NCI-H82 treated with DMSO at 0.1 percent for 48 hours (cell line): ENCODE results near the gene ZNF750.
"Not testable (repeated sequence)": the region's sequence is repeated elsewhere in the genome, so short reads cannot be mapped to it uniquely, and the experiment has no call there.

Experiments used
- DNase-seq: peaks from one replicate; lab custom pipeline; 2025; ENCODE audit not compliant: unreplicated experiment; lab: John Stamatoyannopoulos, UW

The ZNF750 gene

GRCh38 chr17:82795615-82796014 lies 44.2 kb downstream of the ZNF750 start:
- no peak for DNase-seq

- no peak for DNase-seq
Measured at GRCh38 chr17:82794781-82795482, 44.9 kb downstream of the ZNF750 start.

- DNase-seq, result no peak
Measured at GRCh38 chr17:82793974-82794630, 45.7 kb downstream of the ZNF750 start.

GRCh38 chr17:82791532-82791931 lies 48.3 kb downstream of the ZNF750 start:
- DNase-seq, result no peak

- no peak for DNase-seq
Measured at GRCh38 chr17:82790391-82790790, 49.4 kb downstream of the ZNF750 start.

GRCh38 chr17:82789806-82790205 lies 50.0 kb downstream of the ZNF750 start:
- DNase-seq, result no peak

GRCh38 chr17:82789051-82789592 lies 50.7 kb downstream of the ZNF750 start:
- no peak for DNase-seq

GRCh38 chr17:82788206-82789001 lies 51.4 kb downstream of the ZNF750 start:
- no peak for DNase-seq

- no peak for DNase-seq
Measured at GRCh38 chr17:82787081-82787848, 52.6 kb downstream of the ZNF750 start.

GRCh38 chr17:82786427-82786826 lies 53.4 kb downstream of the ZNF750 start:
- no peak for DNase-seq

- DNase-seq, result not testable (repeated sequence)
Measured at GRCh38 chr17:82785581-82785980, 54.2 kb downstream of the ZNF750 start.

GRCh38 chr17:82783498-82783897 lies 56.3 kb downstream of the ZNF750 start:
- DNase-seq, result no peak

- no peak for DNase-seq
Measured at GRCh38 chr17:82782657-82783207, 57.1 kb downstream of the ZNF750 start.

- DNase-seq, result peak; percentile 5
Measured at GRCh38 chr17:82781894-82782274, 57.9 kb downstream of the ZNF750 start.

GRCh38 chr17:82780971-82781893 lies 58.6 kb downstream of the ZNF750 start:
- no peak for DNase-seq

GRCh38 chr17:82780195-82780594 lies 59.6 kb downstream of the ZNF750 start:
- DNase-seq, result no peak

- no peak for DNase-seq
Measured at GRCh38 chr17:82779541-82779940, 60.3 kb downstream of the ZNF750 start.
